VCaP (cell line): ENCODE measurements around the gene KRT76.

Source experiments
- H3K27ac ChIP-seq: fragments of 450-650 bp; 2 replicates; pipeline ENCODE4 v1.5.1; 2017
- TF ChIP-seq, protein P1 (sequence below): fragments of 450-650 bp; conservative IDR thresholded peaks from 2 replicates; pipeline ENCODE4 v1.5.1; 2017; ENCODE audit warnings: mild to moderate bottlenecking, moderate library complexity

Gene KRT76

GRCh38 chr12:52806169-52806811, 29.1 kb upstream of the KRT76 start:
- TF ChIP-seq, protein P1, sequence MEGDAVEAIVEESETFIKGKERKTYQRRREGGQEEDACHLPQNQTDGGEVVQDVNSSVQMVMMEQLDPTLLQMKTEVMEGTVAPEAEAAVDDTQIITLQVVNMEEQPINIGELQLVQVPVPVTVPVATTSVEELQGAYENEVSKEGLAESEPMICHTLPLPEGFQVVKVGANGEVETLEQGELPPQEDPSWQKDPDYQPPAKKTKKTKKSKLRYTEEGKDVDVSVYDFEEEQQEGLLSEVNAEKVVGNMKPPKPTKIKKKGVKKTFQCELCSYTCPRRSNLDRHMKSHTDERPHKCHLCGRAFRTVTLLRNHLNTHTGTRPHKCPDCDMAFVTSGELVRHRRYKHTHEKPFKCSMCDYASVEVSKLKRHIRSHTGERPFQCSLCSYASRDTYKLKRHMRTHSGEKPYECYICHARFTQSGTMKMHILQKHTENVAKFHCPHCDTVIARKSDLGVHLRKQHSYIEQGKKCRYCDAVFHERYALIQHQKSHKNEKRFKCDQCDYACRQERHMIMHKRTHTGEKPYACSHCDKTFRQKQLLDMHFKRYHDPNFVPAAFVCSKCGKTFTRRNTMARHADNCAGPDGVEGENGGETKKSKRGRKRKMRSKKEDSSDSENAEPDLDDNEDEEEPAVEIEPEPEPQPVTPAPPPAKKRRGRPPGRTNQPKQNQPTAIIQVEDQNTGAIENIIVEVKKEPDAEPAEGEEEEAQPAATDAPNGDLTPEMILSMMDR: no peak
- H3K27ac ChIP-seq: no peak overlapping the region

- no peak overlapping the region for H3K27ac ChIP-seq
Measured at GRCh38 chr12:52805739-52806138, 28.6 kb upstream of the KRT76 start.

DNA sequence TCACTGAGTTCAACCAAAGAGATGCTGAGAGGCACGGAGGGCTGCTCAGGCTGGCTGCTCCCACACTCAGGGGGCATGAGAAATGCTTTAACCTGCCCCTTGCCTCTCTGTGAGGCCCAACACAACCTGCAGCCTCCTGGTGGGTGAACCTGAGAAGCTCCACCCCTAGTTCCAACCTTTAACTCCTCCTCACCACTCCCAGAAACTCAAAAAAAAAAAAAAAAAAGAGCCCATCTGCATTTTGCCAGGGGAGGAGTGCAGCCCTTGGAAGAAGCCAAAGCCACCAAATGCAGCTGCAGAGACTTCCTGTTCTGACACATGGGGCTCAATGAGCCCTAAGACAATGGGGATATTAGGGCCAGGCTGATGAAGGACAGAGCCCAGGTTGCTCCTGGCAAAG, 27.9 kb upstream of the KRT76 start:
- TF ChIP-seq, protein P1: no peak
- H3K27ac ChIP-seq: no peak overlapping the region

More at GRCh38 chr12:52805739-52806138, 28.6 kb upstream of the KRT76 start:
- TF ChIP-seq, protein P1: no peak

DNA sequence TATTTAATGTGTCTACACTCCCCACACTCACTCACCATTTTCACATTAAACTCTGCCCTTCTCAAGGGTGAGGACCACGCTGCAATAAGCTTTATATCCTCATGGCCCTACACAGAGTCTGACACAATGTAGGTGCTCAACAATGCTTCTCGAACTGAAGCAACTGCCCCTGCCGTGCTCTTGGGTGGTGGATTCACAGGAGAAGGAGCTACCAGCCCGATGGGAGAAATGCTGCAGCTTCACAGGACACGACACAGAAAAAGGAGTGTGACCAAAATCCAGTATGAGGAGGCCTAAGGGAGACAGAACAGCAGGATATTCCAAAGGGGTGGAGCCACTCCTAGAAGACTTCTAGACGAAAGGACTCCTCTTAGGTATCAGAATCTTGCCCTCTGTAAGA, 25.3 kb upstream of the KRT76 start:
- TF ChIP-seq, protein P1: no peak
- no peak overlapping the region for H3K27ac ChIP-seq

- TF ChIP-seq, protein P1: no peak
- H3K27ac ChIP-seq: peak overlapping the region; percentile 69; the same call in 1 of the 2 replicates
Measured at GRCh38 chr12:52801773-52802172, 24.6 kb upstream of the KRT76 start.

DNA sequence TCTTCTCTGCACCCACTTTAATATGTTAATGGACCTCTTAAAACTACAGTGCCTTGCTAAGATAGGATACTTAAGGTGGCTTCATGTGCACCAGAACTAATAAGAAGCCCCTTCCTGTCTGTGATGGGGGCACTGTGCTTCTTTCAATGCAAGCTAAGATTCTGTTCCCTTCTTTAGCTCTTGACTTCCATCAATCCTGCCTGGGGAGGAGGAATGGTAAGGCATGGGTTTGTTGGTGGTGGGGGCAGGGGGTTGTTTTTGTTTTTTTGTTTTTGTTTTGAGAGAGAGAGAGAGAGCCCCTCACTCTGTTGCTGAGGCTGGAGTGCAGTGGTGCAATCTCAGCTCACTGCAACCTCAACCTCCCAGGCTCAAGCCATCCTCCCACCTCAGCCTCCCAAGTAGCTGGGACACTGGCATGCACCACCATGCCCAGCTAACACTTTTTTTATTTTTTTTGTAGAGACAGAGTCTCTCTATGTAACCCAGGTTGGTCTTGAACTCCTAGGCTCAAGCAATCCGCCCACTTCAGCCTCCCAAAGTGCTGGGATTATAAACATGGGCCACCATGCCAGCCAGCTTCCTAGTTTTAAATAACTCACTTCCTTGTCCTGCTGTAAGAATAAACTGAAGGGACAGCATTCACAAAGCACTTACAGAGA, 23.2 kb upstream of the KRT76 start:
- TF ChIP-seq, protein P1: no peak
- peak overlapping the region; percentile 69 for H3K27ac ChIP-seq

- peak overlapping the region; percentile 69; the same call in 1 of the 2 replicates for H3K27ac ChIP-seq
Measured at GRCh38 chr12:52799505-52800211, 22.5 kb upstream of the KRT76 start.

More at GRCh38 chr12:52799505-52800211, 22.5 kb upstream of the KRT76 start:
- TF ChIP-seq, protein P1: no peak
